ENCODE data around the gene TMEM44.
A peak's percentile ranks its signal among the peaks of the same experiment; 100 is the strongest.

The TMEM44 gene

GRCh38 chr3:194671511-194671899, 38.3 kb upstream of the TMEM44 start:
- H3K36me3 ChIP-seq: peaks cover 27% of the 10 kb centered on the region
- peak; percentile 37 for DNase-seq
- TF ChIP-seq CTCF (IDR thresholded peaks at IDR 0.05; ENCODE audit: low read depth, low read length): peak; percentile 74
- H3K9me3 ChIP-seq: no peaks in the 10 kb centered on the region
- 0 out of 2 replicates have a peak, but pooled peaks cover 4% of the 10 kb centered on the region for H3K4me1 ChIP-seq
- peak overlapping the region; percentile 93 for H3K4me3 ChIP-seq (ENCODE audit: low read depth, low read length)
- H3K27me3 ChIP-seq: no peaks in the 10 kb centered on the region

- Histone ChIP-seq H3K4me1 (0 out of 2 replicates have a peak, but pooled peaks cover 4% of the 10 kb centered on the region), H3K9me3 (no peaks in the 10 kb centered on the region), H3K27me3 (no peaks in the 10 kb centered on the region), H3K4me3 (ENCODE audit: low read depth, low read length) (no peak overlapping the region), H3K36me3 (peaks cover 55% of the 10 kb centered on the region)
- DNase-seq: no peak
- TF ChIP-seq CTCF (IDR thresholded peaks at IDR 0.05; ENCODE audit: low read depth, low read length): no peak
Observed at GRCh38 chr3:194667363-194667762, 34.1 kb upstream of the TMEM44 start.

- H3K9me3 ChIP-seq: no peaks in the 10 kb centered on the region
- peaks cover 75% of the 10 kb centered on the region for H3K36me3 ChIP-seq
- no peaks in the 10 kb centered on the region for H3K27me3 ChIP-seq
- no peak for TF ChIP-seq CTCF (IDR thresholded peaks at IDR 0.05; ENCODE audit: low read depth, low read length)
- no peaks in the 10 kb centered on the region; the same call in 1 of the 2 replicates for H3K4me1 ChIP-seq
- DNase-seq: no peak
- H3K4me3 ChIP-seq (ENCODE audit: low read depth, low read length): no peak overlapping the region
Observed at GRCh38 chr3:194664857-194665256, 31.6 kb upstream of the TMEM44 start.

GRCh38 chr3:194661946-194662345, 28.7 kb upstream of the TMEM44 start:
- Histone ChIP-seq H3K9me3 (no peaks in the 10 kb centered on the region), H3K4me1 (no peaks in the 10 kb centered on the region; the same call in 1 of the 2 replicates), H3K36me3 (peaks cover 82% of the 10 kb centered on the region), H3K27me3 (no peaks in the 10 kb centered on the region), H3K4me3 (ENCODE audit: low read depth, low read length) (no peak overlapping the region)
- no peak for DNase-seq
- TF ChIP-seq CTCF (IDR thresholded peaks at IDR 0.05; ENCODE audit: low read depth, low read length): no peak

DNA sequence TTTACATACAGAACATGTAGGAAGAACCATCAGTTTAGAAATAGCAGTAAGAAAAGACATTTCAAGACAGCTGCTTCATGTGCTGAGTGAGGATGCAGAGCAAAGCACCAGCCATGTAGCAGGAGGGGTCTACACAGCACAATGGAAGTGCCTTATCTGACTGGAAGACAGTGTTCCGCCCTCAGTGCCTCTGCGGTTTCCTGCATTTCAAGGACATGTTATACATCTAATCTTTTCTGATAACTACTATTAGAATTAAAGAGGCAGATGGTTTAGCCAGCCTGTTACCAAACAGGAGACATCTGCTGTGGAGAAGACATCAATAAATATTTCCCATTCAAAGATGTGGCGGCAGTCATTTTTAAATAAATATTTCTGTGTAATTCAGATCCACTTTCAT, 28.2 kb upstream of the TMEM44 start:
- H3K36me3 ChIP-seq: peaks cover 81% of the 10 kb centered on the region
- no peak for DNase-seq
- TF ChIP-seq CTCF (IDR thresholded peaks at IDR 0.05; ENCODE audit: low read depth, low read length): no peak
- H3K4me3 ChIP-seq (ENCODE audit: low read depth, low read length): no peak overlapping the region
- H3K4me1 ChIP-seq: no peaks in the 10 kb centered on the region; the same call in 1 of the 2 replicates
- no peaks in the 10 kb centered on the region for H3K27me3 ChIP-seq
- no peaks in the 10 kb centered on the region for H3K9me3 ChIP-seq

DNA sequence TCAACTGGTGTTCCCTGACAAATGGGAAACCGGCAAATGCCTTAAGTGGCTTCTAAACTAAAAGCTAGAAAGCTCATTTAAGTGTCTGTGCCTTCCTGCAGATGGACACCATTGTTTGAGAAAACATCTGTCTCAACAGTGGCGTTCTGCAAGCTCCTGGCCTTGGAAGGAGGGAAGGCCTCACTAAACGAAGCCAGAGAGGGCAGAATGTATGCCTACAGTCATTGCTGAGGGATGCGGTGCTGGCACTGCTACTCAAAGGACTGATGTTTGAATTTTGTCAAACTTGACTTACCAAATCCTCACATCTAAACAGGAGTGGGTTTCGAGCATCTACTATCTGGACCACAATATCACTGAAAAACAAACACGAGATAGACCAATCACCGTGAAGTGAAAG, 26.6 kb upstream of the TMEM44 start:
- Histone ChIP-seq H3K27me3 (no peaks in the 10 kb centered on the region), H3K9me3 (no peaks in the 10 kb centered on the region), H3K4me1 (no peaks in the 10 kb centered on the region; the same call in 1 of the 2 replicates), H3K4me3 (ENCODE audit: low read depth, low read length) (no peak overlapping the region), H3K36me3 (peaks cover 73% of the 10 kb centered on the region)
- DNase-seq: no peak
- TF ChIP-seq CTCF (IDR thresholded peaks at IDR 0.05; ENCODE audit: low read depth, low read length): no peak
